Measurements from ENCODE around the gene HEATR3.

The HEATR3 gene

DNA sequence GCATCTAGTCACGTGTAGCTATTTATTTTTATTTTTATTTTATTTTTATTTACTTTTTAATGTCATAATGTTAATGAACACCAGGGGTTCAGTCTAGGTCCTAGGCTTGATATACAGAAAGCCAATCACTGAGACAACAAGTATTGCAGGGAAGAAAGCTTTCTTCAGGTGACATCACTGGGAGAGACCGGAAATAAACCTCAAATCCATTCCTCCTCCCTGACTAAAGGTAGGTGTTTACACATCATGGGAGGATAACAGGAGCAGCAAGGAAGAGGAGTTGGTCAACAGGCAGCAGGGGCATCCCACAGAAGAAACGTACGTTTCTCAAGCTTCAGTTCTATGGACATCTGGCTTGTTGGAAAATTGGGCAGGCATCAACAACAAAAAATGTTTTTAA lies 9.5 kb upstream of the HEATR3 start:
- Histone ChIP-seq H3K27ac (ENCODE audit: low read length) (no peak overlapping the region), H3K27me3 (ENCODE audit: control insufficient read depth in 1 of 2, insufficient read depth in 2 of 2, low read length in 2 of 2) (no peaks in the 10 kb centered on the region), H3K9ac (ENCODE audit: low read length in 2 of 2) (no peak overlapping the region), H3K4me1 (ENCODE audit: control insufficient read depth, insufficient read depth, low read length) (no peaks in the 10 kb centered on the region), H3K9me3 (ENCODE audit: control insufficient read depth in 2 of 2, low read length in 2 of 2) (peaks cover 0 to 6% of the 10 kb centered on the region in 2 donors), H3K4me3 (ENCODE audit: low read length in 2 of 2) (no peak overlapping the region), H3K36me3 (ENCODE audit: control insufficient read depth in 2 of 2, insufficient read depth in 2 of 2, low read length in 2 of 2) (no peaks in the 10 kb centered on the region)

GRCh38 chr16:50058091-50058771 lies 7.5 kb upstream of the HEATR3 start:
- Histone ChIP-seq H3K27ac (ENCODE audit: low read length) (no peak overlapping the region), H3K4me1 (ENCODE audit: control insufficient read depth, insufficient read depth, low read length) (no peaks in the 10 kb centered on the region), H3K9me3 (ENCODE audit: control insufficient read depth in 2 of 2, low read length in 2 of 2) (peaks cover 0 to 6% of the 10 kb centered on the region in 2 donors), H3K9ac (ENCODE audit: low read length in 2 of 2) (no peak overlapping the region), H3K27me3 (ENCODE audit: control insufficient read depth in 1 of 2, insufficient read depth in 2 of 2, low read length in 2 of 2) (no peaks in the 10 kb centered on the region), H3K4me3 (ENCODE audit: low read length in 2 of 2) (no peak overlapping the region), H3K36me3 (ENCODE audit: control insufficient read depth in 2 of 2, insufficient read depth in 2 of 2, low read length in 2 of 2) (no peaks in the 10 kb centered on the region)

DNA sequence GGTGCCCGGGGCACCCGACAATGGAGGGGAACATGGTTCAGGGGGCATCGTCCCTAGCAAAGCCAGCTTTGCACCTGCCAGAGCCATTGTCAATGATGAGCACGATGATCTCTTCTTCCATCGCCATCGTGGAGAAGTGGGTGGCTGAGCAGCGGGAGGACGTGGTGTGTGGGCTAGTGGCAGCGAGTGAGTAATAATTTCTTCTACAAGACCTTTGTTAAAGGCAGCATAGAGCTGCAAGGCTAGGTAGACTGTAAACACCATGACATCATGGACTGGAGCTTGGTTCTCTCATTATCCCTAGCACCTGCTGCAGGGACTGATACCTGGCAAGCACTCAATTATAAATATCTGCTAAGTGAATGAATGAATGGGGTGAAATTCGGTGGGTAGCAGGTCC lies 6.7 kb upstream of the HEATR3 start:
- H3K27ac ChIP-seq (ENCODE audit: low read length): no peak overlapping the region
- peaks cover 0 to 6% of the 10 kb centered on the region in 2 donors for H3K9me3 ChIP-seq (ENCODE audit: control insufficient read depth in 2 of 2, low read length in 2 of 2)
- no peak overlapping the region for H3K4me3 ChIP-seq (ENCODE audit: low read length in 2 of 2)
- H3K27me3 ChIP-seq (ENCODE audit: control insufficient read depth in 1 of 2, insufficient read depth in 2 of 2, low read length in 2 of 2): no peaks in the 10 kb centered on the region
- no peaks in the 10 kb centered on the region for H3K4me1 ChIP-seq (ENCODE audit: control insufficient read depth, insufficient read depth, low read length)
- no peak overlapping the region for H3K9ac ChIP-seq (ENCODE audit: low read length in 2 of 2)
- H3K36me3 ChIP-seq (ENCODE audit: control insufficient read depth in 2 of 2, insufficient read depth in 2 of 2, low read length in 2 of 2): no peaks in the 10 kb centered on the region

DNA sequence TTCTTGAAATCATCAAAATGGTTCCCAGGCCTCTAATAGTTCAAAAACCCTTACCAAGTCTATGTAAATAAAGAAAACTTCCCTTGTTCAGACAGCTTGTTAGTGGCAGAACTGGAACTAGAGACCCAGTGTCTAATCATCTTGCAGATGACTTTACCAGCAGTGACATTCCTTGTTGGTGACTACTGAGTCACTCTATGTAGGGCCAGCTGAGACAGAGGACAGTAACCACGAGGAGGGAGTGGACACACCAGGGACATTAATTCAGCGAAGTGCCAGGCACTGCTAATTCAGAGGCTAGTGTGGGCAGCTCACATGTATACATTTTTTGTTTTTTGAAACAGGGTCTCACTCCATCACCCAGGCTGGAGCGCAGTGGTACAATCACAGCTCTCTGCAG lies 6.1 kb upstream of the HEATR3 start:
- H3K36me3 ChIP-seq (ENCODE audit: control insufficient read depth in 2 of 2, insufficient read depth in 2 of 2, low read length in 2 of 2): no peaks in the 10 kb centered on the region
- H3K27me3 ChIP-seq (ENCODE audit: control insufficient read depth in 1 of 2, insufficient read depth in 2 of 2, low read length in 2 of 2): no peaks in the 10 kb centered on the region
- H3K9me3 ChIP-seq (ENCODE audit: control insufficient read depth in 2 of 2, low read length in 2 of 2): peaks cover 0 to 6% of the 10 kb centered on the region in 2 donors
- no peaks in the 10 kb centered on the region for H3K4me1 ChIP-seq (ENCODE audit: control insufficient read depth, insufficient read depth, low read length)
- no peak overlapping the region for H3K27ac ChIP-seq (ENCODE audit: low read length)
- H3K9ac ChIP-seq (ENCODE audit: low read length in 2 of 2): no peak overlapping the region
- H3K4me3 ChIP-seq (ENCODE audit: low read length in 2 of 2): no peak overlapping the region

GRCh38 chr16:50061326-50061725 lies 4.4 kb upstream of the HEATR3 start:
- Histone ChIP-seq H3K4me3 (ENCODE audit: low read length in 2 of 2) (no peak overlapping the region), H3K27me3 (ENCODE audit: control insufficient read depth in 1 of 2, insufficient read depth in 2 of 2, low read length in 2 of 2) (no peaks in the 10 kb centered on the region), H3K36me3 (ENCODE audit: control insufficient read depth in 2 of 2, insufficient read depth in 2 of 2, low read length in 2 of 2) (no peaks in the 10 kb centered on the region), H3K9me3 (ENCODE audit: control insufficient read depth in 2 of 2, low read length in 2 of 2) (peaks cover 0 to 2% of the 10 kb centered on the region in 2 donors), H3K27ac (ENCODE audit: low read length) (no peak overlapping the region), H3K4me1 (ENCODE audit: control insufficient read depth, insufficient read depth, low read length) (no peaks in the 10 kb centered on the region), H3K9ac (ENCODE audit: low read length in 2 of 2) (no peak overlapping the region)

DNA sequence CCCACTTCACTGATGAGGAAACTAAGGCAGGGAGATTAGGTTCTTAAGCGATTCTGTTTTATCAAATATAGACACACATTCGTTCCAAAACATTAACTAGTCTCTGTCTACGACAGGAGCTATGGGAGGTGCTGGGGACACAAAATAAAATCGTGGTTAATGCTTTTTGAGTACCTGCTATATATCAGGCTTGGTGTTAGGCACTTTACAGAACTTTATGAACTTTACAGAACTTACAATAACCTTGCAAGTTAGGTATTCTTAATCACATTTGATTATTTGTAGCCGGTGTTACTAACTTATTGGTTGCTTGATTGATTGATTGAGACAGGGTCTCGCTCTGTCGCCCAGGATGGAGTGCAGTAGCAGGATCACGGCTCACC lies 538 bp upstream of the HEATR3 start:
- H3K9me3 ChIP-seq (ENCODE audit: control insufficient read depth in 2 of 2, low read length in 2 of 2): no peaks in the 10 kb centered on the region
- H3K36me3 ChIP-seq (ENCODE audit: control insufficient read depth in 2 of 2, insufficient read depth in 2 of 2, low read length in 2 of 2): peaks cover 0 to 2% of the 10 kb centered on the region in 2 donors
- no peaks in the 10 kb centered on the region for H3K27me3 ChIP-seq (ENCODE audit: control insufficient read depth in 1 of 2, insufficient read depth in 2 of 2, low read length in 2 of 2)
- H3K27ac ChIP-seq (ENCODE audit: low read length): no peak overlapping the region
- no peak overlapping the region for H3K9ac ChIP-seq (ENCODE audit: low read length in 2 of 2)
- H3K4me3 ChIP-seq (ENCODE audit: low read length in 2 of 2): peak overlapping the region; percentile 36 to 91
- H3K4me1 ChIP-seq (ENCODE audit: control insufficient read depth, insufficient read depth, low read length): peaks cover 18% of the 10 kb centered on the region

DNA sequence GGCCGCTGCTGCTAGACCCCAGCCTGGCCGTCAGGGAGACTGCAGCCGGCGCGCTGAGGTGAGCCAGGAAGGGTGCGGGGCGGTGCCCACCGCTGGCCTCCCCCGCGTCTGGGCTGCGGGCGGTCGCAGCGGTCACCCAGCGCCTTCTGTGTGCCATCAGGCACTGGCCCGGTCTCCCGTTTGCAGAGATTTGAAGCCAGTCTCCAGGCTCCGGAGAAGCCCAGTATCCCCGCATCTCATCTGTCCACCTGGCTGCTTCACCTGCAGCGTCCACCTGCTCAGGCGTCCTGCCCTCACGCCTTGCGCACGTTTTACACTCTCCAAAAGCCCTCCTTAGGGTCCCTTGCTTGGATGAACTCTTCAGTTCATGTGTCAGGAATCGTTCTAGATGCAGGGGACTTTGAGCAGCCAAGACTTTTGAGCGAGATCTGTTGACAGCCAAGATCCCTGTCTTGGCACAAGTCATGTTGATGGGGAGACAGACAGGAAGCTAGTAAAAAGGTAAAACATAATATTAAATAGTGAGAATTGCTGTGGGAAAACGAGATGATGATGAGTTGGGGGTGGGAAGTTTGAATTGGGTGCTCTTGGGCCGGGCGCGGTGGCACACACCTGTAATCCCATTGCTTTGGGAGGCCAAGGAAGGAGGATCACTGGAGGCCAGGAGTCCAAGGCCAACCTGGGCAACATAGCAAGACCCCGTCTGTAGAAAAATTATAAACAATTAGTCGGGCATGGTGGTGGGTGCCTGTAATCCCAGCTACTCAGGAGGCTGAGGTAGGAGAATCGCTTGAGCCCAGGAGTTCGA lies 916 bp downstream of the HEATR3 start:
- Histone ChIP-seq H3K36me3 (ENCODE audit: control insufficient read depth in 2 of 2, insufficient read depth in 2 of 2, low read length in 2 of 2) (peaks cover 0 to 8% of the 10 kb centered on the region in 2 donors), H3K27me3 (ENCODE audit: control insufficient read depth in 1 of 2, insufficient read depth in 2 of 2, low read length in 2 of 2) (no peaks in the 10 kb centered on the region), H3K9ac (ENCODE audit: low read length in 2 of 2) (peak overlapping the region; percentile 84 to 87), H3K9me3 (ENCODE audit: control insufficient read depth in 2 of 2, low read length in 2 of 2) (no peaks in the 10 kb centered on the region), H3K27ac (ENCODE audit: low read length) (peak overlapping the region; percentile 80), H3K4me3 (ENCODE audit: low read length in 2 of 2) (peak overlapping the region; percentile 90 to 91), H3K4me1 (ENCODE audit: control insufficient read depth, insufficient read depth, low read length) (peaks cover 20% of the 10 kb centered on the region)

DNA sequence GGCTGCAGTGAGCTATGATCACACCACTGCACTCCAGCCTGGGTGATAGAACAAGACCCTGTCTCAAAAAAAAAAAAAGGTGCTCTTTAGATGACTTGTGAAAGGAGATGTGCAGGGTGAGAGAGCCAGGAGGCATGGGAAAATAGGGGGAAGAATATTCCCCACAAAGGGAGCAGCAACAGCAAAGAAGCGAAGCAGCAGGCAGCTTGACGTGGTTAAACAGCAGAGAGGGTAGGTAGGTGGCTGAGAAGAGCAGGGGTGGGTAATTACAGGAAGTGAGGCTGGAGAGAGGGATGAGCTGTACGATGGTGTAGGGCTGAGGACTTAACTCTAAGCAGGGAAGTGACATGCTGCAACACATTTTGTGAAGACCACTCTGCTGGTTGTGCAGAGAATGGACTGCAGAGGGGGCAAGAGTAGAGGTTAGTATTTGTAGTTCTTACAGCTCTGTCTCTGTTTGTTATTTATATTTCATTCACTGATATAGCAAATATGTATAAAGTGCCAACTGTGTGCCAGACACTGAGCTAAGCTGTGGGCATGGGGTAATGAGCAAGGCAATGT lies 1.6 kb downstream of the HEATR3 start:
- H3K27me3 ChIP-seq (ENCODE audit: control insufficient read depth in 1 of 2, insufficient read depth in 2 of 2, low read length in 2 of 2): no peaks in the 10 kb centered on the region
- peaks cover 0 to 8% of the 10 kb centered on the region in 2 donors for H3K36me3 ChIP-seq (ENCODE audit: control insufficient read depth in 2 of 2, insufficient read depth in 2 of 2, low read length in 2 of 2)
- no peaks in the 10 kb centered on the region for H3K9me3 ChIP-seq (ENCODE audit: control insufficient read depth in 2 of 2, low read length in 2 of 2)
- peaks cover 20% of the 10 kb centered on the region for H3K4me1 ChIP-seq (ENCODE audit: control insufficient read depth, insufficient read depth, low read length)
- H3K4me3 ChIP-seq (ENCODE audit: low read length in 2 of 2): peak overlapping the region in 1 of 2 donors; percentile 60
- no peak overlapping the region for H3K27ac ChIP-seq (ENCODE audit: low read length)
- no peak overlapping the region for H3K9ac ChIP-seq (ENCODE audit: low read length in 2 of 2)

DNA sequence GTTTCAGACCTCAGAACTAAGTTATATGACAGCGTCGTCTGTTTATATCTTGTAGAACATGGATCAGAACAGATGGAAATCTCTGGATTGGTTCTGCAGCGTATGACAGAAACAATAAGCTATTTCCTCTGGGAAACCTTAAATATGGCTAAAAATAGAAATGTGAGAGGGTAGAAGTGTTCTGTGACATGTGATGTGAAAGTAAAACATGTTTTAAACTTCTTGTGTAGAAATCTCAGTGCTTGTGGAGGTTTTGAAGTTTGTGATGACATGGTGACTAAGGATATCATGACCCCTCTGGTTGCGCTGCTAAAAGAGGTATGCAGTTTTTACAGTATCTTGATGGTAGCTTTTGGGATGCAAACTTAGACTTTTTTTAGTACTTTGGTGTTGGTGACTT lies 2.8 kb downstream of the HEATR3 start:
- H3K4me3 ChIP-seq (ENCODE audit: low read length in 2 of 2): no peak overlapping the region
- no peaks in the 10 kb centered on the region for H3K27me3 ChIP-seq (ENCODE audit: control insufficient read depth in 1 of 2, insufficient read depth in 2 of 2, low read length in 2 of 2)
- H3K36me3 ChIP-seq (ENCODE audit: control insufficient read depth in 2 of 2, insufficient read depth in 2 of 2, low read length in 2 of 2): peaks cover 0 to 8% of the 10 kb centered on the region in 2 donors
- H3K9ac ChIP-seq (ENCODE audit: low read length in 2 of 2): peak overlapping the region in 1 of 2 donors; percentile 29
- peaks cover 20% of the 10 kb centered on the region for H3K4me1 ChIP-seq (ENCODE audit: control insufficient read depth, insufficient read depth, low read length)
- H3K9me3 ChIP-seq (ENCODE audit: control insufficient read depth in 2 of 2, low read length in 2 of 2): no peaks in the 10 kb centered on the region
- no peak overlapping the region for H3K27ac ChIP-seq (ENCODE audit: low read length)

DNA sequence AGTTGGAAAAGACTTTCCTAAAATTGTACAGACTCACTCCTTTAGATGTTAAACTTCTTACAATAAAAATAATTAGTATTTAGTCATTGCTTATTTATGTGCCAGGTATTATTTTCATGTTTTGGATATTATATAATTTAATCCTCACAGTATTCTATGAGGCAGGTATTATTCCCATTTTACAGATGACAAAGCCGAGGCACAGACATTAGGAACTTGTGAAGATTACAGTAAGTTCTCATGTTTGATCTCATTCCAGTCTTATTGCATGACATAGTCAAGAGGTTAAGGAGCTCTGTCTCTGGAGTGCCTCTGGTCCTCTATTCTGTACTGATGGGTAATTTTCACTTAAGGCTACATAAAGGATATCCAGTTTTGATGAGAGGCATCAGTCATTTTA lies 3.3 kb downstream of the HEATR3 start:
- no peaks in the 10 kb centered on the region for H3K27me3 ChIP-seq (ENCODE audit: control insufficient read depth in 1 of 2, insufficient read depth in 2 of 2, low read length in 2 of 2)
- H3K4me1 ChIP-seq (ENCODE audit: control insufficient read depth, insufficient read depth, low read length): peaks cover 20% of the 10 kb centered on the region
- H3K36me3 ChIP-seq (ENCODE audit: control insufficient read depth in 2 of 2, insufficient read depth in 2 of 2, low read length in 2 of 2): peaks cover 0 to 8% of the 10 kb centered on the region in 2 donors
- no peak overlapping the region for H3K4me3 ChIP-seq (ENCODE audit: low read length in 2 of 2)
- no peak overlapping the region for H3K27ac ChIP-seq (ENCODE audit: low read length)
- no peak overlapping the region for H3K9ac ChIP-seq (ENCODE audit: low read length in 2 of 2)
- H3K9me3 ChIP-seq (ENCODE audit: control insufficient read depth in 2 of 2, low read length in 2 of 2): no peaks in the 10 kb centered on the region

Data from stomach smooth muscle (tissue), 2 donors.